HG03354 (cell line): ENCODE data around the gene ADGRD1.
A peak's percentile ranks its signal among the peaks of the same experiment; 100 is the strongest.
"Not testable (repeated sequence)": the region's sequence is repeated elsewhere in the genome, so short reads cannot be mapped to it uniquely, and the experiment has no call there.

Source experiments
- ATAC-seq: cut with Tn5 transposase; IDR thresholded peaks from one replicate; pipeline ENCODE4 v1.9.1; 2021; ENCODE audit warnings: mild to moderate bottlenecking; ENCODE audit not compliant: unreplicated experiment, poor library complexity, severe bottlenecking

Gene ADGRD1

DNA sequence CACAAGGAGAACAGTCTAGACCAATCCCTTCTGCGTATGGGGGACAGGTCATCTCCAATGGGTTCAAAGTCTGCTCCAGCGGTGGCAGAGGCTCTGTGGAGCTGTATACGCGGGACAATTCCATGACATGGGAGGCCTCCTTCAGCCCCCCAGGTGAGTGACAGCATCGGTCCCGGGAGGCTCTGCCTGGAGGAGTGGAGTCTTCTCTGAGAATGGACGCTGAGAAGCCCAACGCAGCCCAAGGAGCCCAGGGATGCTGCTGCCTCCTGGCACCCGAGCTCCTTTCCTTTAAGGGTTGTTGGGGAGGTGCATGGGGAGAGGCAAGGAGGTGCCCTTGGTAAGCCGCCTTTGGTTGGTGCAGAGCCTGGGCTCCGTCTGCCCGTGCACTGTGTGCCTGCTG, 28.2 kb downstream of the ADGRD1 start:
- ATAC-seq = no peak

DNA sequence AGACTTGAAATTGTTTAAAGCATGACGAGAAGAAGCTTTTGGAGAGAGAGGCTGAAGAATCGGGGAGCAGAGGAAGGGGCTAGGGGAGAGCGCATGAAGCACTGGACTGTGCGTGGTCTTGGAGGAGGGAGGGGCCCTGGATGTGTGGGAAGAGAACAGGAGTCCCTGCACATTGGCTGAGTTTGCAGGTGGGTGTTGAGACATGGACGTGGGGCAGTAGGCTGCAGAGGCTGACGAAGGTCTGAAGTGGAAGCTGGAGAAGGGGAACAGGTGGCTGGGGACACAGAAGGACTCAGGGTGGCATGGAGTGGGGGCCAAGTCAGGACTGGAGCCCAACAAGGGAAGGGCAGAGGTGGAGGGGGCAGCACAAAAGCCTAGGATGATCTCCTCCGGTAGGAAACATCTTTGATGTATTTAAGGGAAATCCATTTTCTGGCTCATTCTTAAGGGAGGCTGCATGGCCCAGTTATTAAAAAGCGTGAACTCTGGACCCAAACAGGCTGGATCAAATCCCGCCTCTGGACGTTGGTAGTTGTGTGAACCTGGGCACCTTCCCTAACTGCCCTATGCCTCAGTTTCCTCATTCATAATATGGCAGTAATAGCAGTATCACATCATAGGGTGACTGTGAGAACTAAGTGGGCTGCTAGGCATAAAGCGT, 29.0 kb downstream of the ADGRD1 start:
- no peak for ATAC-seq

DNA sequence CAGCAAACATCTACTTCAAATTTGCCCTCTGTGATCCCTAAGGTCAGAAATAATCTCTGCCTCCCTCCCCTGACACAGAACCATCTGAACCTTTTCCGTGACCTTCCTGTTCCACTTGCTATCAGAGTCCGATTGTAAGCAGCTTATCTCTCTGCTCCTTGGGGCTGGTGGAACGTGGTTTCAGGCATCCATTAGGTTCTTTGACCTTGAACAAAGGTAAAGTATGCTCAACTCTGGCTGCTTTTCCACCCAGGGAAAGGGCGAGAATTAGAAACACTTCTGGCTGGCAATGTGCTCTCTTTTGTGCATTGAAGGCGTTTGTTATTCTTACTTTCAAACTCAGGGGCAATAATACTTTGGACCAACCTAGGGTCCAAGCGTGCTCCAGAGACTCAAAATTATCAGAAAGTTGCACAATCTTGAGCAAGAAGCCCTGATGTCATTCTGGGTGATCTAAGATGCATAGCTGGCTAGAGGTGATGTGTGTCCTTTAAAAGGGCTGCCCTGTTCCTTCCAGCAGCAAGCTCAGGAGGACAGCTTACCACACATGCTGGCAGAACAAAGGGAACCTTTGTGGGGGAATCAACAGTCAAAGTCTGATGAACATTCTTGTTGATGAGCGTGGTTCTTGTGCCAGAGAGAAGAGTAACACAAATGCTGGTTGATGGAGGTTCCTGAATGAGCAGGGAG, 29.8 kb downstream of the ADGRD1 start:
- no peak for ATAC-seq

DNA sequence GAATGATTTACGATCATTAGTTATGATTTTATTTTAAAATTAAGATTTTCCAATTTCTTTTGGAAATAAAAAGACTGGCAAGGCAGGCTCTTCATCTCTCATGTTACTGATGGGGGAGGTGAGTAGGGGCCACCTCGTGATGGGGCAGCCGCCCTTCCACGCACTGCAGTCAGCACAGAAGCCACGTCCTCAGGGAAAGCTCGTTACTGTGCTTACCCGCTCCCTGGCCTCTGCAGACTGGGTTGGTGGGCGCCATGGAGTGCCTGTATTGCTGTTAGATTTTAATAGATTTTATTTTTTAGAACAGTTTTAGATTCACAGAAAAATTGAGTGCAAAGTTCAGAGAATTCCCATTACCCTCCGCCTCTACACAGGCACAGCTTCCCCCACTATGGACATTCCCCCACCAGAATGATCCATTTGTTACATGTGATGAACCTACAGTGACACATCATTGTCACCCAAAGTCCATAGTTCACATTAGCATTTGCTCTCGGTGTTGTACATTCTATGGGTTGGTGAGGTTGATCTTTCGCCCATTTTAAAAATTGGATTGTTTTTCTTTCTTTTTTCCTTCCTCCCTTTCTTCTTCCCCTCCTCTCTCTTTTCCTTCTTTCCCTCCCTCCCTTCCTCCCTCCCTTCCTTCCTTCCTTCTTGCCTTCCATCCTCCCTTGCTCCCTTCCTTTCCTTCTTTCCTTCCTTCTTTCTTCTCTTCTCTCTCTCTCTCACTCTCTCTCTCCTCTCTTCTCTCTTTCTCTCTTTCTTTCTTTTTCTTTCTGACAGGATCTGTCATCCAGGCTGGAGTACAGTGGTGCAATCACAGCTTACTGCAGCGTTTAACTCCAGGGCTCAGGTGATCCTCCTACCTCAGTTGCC, 30.7 kb downstream of the ADGRD1 start:
- no peak for ATAC-seq

DNA sequence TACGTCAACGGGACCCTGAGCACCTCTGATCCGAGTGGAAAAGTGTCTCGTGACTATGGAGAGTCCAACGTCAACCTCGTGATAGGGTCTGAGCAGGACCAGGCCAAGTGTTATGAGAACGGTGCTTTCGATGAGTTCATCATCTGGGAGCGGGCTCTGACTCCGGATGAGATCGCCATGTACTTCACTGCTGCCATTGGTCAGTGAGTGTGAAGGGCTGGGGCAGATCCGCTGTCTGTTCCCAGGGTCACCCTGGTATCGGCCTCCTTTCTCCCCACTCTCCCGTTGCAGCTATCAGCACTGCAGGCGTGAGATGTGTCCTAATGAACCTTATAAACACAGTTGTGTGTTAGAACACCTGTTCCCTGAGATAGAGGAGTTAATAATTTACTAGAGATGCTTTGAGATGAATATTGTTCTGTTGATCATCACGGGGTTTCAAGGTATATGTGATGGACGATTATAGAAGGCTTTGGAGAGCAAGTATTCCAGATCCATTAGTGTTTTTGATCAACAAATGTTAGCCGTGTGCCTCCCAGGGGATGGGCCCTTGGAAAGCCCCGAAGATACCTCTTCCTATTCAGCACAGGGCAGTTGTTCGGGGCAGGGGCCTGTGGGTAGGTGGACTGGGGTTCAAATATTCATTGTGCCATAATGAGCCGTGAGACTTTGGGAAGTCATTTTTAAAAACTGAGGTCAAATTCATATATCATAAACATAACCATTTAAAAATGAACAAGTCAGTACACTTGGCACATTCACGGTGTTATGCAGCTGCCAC, 33.6 kb downstream of the ADGRD1 start:
- ATAC-seq = no peak

DNA sequence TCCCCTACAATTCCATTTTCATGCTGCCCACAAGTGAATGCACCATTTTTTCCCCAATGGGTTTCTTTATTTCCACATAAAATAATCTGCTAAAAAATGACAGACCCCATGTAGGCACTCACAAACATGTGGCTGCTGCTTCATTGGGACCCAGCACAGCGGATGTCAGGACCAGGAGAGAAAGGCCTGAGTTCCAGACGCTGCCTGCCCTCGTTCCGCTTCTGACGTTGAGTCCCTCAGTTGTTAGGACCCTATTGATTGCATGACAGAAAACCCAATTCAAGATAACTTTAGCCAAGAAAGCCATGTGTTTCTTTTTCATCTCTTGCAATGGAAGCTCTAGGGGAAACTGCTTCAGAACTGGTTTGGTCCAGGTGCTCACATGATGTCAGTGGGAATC, 34.6 kb downstream of the ADGRD1 start:
- no peak for ATAC-seq

DNA sequence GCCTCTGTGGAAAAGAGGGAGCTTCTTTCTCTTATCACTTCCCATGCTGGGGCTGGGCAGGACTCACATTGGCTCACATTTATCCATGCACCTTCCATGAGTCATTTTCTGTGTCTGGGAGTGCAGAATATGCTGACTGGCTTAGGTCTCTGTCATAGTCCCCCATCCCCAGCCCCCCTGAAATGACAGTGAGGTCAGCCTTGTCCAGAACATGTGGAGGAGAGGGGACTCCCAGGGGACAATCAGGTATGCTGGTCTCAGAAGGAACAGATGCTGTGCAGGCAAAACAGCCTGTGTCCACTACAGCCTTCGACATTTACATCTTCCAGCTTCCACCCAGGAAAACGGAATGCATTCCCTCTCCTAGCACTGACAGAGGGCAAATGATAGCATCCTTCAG, 35.0 kb downstream of the ADGRD1 start:
- no peak for ATAC-seq

DNA sequence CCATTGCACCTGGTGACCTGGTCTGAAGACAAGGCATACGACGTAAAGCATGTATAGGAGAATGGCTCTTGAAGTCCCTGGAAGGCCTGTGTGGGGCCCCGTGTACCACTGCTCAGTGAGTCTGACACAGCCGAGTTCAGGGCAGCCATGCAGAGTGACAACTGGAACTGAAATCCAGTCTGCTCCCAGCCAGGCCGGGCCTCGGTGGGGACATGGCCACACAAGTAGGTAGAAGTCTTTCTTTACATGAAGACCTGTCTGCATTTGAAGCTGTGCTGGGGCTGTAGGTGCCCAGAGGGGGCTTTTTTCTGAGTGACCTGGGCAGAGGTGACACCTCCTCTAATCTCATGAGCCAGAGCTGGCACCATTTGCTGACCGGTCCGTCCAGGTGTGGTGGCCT, 35.7 kb downstream of the ADGRD1 start:
- ATAC-seq = no peak

DNA sequence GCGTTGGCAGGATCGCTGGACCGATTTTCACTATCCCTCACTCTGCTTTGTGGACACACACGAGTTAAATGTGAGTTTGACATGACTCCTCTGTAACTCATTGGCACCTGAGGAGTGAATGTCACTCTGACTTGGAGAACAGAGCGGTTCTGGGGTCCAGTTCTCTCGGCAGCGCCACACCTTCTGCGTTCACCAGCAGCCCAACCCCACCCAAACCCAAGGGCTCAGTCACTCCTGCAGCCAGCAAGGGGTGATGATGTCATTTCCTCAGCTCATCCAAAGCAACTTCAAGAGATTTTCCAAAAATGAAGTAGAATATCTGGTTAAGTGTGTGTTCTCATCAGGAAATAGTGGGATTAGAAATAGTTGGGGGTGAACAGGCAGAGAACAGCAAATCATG, 36.3 kb downstream of the ADGRD1 start:
- no peak for ATAC-seq

DNA sequence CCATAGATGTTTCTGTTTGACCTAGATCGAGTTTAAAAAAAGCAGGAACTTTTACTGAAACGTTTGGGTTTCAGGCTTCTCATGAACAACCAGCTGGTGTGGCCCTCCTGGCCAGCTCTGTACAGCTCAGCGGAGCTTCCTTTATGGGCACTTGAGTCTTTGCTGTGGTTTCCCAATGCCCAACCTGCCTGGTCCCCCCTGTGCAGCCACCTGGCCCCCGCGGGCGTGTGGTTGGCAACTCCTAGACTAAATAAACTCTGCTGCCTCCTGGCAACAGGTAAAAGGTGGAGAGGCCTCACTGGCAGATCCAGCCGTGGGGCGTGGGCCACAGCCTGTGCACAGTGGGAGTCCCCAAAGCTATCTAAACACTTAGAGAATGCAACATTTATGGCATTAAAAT, 38.7 kb downstream of the ADGRD1 start:
- ATAC-seq = no peak

DNA sequence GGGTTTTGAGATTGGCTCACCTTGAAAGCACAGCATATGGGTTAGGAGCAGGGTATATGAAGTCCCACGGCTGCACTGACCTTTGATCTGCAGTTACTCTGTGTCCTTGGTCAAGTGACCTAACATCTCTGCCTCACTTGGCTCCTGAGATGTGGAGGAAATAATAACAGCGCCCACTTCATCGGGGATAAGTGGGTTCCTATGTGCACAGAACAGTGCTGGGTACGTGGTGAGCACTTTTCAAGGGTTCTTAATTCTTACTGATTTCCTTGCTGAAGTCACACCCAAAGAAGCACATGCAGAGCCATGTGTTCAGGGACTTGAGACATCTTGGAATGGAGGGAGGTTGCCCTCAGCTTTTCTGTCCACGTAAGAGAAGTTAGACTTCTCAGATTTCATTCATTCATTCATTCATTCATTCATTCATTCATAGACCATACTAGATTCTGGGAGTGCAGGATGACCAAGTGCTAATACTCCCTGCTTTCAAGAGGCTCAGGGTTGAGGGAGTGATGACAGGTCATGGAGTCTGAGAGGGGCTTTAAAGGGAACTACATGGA, 39.4 kb downstream of the ADGRD1 start:
- no peak for ATAC-seq

DNA sequence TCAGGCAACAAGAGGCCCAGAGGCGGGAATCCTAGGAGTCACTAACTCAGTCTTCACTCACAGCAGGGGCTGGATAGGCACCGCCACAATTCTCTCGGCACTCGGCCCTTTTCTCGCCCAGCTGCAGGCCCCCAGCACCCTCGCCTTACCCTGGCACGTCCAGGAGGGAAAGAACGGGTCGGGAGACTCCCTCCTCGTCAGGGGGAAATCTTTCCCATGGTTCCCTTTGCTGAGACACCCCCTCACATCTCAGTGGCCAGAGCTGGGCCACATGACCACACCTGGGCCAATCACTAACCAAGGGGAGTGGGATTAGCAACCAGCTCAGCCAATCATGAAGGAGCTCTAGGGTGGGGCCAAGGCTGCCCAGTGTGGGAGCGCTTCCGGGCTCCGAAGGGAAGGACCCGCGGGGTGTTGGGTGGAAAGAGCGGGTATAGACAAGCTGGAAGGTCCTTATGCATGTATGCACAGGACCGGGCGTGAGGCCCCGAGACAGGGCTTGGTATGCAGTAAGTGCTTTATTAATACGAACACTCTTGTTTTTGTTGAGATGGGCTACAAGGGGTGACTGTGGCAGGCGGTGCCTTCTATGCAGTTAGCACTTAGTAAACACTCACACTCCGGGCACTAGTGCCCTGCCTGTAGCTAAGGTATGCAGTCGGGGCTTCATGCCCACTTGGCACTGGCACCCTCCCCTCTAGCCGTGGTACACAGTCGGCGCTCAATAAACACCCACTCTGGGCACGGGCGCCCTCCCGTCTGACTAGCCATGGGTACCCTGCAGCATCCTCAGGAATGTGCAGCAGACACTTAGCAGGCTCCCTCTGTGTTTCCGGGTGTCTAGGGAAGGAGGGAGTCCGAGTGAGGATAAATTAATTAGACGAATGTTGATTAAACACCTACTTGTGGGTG, 40.3 kb downstream of the ADGRD1 start:
- ATAC-seq = no peak

DNA sequence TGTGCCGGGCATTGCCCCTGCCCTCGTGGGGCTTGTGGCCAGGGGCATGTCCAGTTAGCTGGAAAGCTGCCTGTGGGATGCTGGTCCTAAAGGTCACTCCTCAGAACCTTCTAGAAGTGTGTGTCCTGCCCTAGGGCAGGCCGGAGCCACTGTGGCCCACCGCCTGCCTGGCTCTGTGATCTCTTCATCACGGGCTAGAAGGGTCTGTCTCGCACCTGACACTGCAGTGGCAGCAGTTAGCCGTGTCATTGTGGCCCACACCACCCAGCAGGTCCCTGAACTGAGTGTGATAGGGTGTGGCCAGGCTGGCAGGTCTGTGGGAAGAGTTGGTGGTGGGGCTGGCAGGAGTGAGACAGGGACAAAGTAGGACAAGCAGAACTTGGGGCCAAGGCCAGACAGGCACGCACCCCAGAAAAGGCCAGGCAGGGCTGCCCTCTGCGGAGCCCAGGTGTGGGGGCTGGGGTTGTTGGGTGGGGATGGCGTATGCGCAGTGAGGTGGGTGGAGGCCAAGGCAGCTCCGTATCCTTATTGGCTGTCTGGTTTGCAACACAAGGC, 41.2 kb downstream of the ADGRD1 start:
- ATAC-seq = no peak

DNA sequence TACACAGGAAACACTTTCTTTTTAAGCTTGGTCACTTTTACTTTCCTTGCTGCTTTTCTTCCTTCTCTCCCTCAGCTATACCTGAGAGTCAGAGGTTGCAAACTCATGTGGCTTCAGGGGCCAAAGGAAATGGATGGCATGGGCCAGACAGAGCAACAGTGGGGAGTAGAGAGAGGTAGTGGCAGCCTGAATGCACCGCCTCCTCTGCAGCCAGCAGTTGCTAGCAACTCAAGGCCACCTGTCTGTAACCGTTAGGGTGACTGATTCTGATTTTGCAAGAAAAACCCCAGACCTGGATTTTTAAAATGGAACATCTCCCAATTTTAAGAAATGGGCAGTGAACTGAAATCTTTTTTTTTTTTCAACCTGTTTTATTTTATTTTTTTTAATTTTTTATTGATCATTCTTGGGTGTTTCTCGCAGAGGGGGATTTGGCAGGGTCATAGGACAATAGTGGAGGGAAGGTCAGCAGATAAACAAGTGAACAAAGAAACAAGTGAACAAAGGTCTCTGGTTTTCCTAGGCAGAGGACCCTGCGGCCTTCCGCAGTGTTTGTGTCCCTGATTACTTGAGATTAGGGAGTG, 41.8 kb downstream of the ADGRD1 start:
- ATAC-seq = not testable (repeated sequence)

DNA sequence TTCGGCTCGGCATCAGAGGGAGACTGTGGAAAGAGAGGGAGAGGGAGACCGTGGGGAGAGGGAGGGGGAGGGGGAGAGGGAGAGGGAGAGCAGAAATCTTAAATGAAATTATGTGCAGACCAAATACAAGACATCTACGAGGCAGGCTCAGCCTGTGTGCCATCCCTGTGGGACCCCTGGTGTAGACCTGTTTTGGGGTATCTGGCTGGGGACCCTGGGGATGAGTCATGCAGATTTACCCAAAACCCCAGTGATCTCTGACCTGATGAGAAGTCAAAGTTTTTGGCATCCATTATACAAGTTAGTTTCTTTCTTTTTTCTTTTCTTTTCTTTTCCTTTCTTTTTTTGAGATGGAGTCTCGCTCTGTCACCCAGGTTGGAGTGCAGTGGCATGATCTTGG, 44.4 kb downstream of the ADGRD1 start:
- no peak for ATAC-seq

DNA sequence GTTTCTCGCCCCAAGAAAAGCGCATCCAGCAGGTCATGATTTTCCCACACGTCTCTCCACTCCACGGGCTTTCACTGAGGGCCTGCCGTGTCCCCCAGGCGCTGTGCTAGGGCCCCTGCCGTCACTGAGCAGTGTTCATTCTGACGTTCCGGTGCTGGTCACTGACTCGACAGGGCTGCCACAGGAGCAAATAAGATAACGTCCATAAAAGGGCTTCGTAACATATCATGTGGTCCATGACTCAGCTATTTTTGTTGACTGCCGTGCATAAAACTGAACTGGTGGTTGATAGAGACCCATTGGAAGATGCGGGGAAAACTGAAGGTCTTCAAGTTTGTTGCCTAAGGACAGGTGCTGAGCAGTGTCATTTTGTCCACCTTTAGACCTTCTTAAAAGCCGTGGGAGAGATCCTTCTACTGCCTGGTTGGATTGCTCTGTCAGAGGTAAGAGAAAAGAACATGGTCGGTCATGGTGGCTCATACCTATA, 46.3 kb downstream of the ADGRD1 start:
- ATAC-seq = no peak

DNA sequence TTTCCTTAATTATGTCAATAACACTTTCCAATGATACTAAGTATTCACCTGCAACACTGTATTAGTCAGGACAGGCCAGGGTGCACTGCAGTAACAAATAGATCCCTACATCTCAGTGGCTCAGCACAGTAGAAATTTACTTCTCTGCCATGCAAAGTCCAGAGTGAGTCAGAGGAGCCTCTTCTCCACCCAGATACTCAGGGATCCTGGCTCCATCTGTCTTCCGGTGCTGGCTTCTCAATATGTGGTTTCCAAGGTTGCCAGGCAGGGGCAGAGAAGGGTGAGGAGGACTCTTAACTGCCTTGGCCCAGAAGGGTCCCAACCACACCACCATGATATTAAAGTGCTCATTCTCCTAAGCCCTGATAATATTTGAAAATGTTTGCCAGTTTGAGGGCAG, 47.8 kb downstream of the ADGRD1 start:
- no peak for ATAC-seq

DNA sequence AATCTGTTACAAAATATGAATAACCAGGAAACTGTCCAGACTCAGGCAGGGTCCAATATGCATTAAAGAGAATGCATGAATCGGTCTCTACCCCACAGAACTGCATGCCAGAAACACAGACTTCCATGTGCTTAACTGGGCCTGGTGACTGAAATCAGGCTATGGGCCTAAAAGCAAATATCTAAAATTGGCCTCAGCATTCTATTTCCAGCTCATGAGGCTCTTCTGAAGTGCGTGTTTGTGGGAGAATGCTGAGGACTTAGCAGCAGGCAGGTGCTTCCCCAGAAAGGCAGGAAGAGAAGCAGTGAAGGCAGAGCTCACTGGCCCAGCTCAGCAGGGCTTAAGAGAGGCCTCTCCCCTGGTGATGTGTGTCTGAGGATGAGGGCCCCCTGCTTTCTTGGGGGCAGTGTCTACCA, 48.5 kb downstream of the ADGRD1 start:
- ATAC-seq = peak; percentile 61
